H9 (cell line): Measurements from ENCODE around the gene BLVRB. TPM values are rescaled to one million over a fixed set of nuclear protein-coding genes. Genes with fewer than 3 reads are reported as not detected.

Experiments
- DNase-seq: peaks from one replicate; pipeline ENCODE4 v3.0.0-alpha.2; 2017
- H2AFZ ChIP-seq: one replicate; pipeline ENCODE4 v1.6.1; 2013; ENCODE audit warnings: mild to moderate bottlenecking, low read length, control low read depth, moderate library complexity
- H2AK5ac ChIP-seq: 2 replicates; pipeline ENCODE4 v1.6.1; 2013; ENCODE audit warnings: low read length, control low read depth, mixed read lengths; ENCODE audit not compliant: insufficient read length
- H2BK120ac ChIP-seq: one replicate; pipeline ENCODE4 v1.6.1; 2013; ENCODE audit warnings: low read depth, mild to moderate bottlenecking, low read length, control low read depth, inconsistent platforms; ENCODE audit not compliant: poor library complexity, severe bottlenecking
- H2BK12ac ChIP-seq: 2 replicates; pipeline ENCODE4 v1.6.1; 2013; ENCODE audit warnings: low read length, control low read depth, mixed read lengths, low read depth; ENCODE audit not compliant: insufficient read length
- H2BK15ac ChIP-seq: 2 replicates; pipeline ENCODE4 v1.6.1; 2013; ENCODE audit warnings: low read depth, low read length, control low read depth
- H2BK20ac ChIP-seq: one replicate; pipeline ENCODE4 v1.6.1; 2013; ENCODE audit warnings: low read depth, mild to moderate bottlenecking, low read length, control low read depth, inconsistent platforms; ENCODE audit not compliant: poor library complexity, severe bottlenecking
- H2BK5ac ChIP-seq: 2 replicates; pipeline ENCODE4 v1.6.1; 2013; ENCODE audit warnings: low read length, control low read depth, mixed read lengths; ENCODE audit not compliant: insufficient read length
- H3K14ac ChIP-seq: 2 replicates; pipeline ENCODE4 v1.6.1; 2013; ENCODE audit warnings: low read length, control low read depth; ENCODE audit not compliant: insufficient read depth
- H3K18ac ChIP-seq: 2 replicates; pipeline ENCODE4 v1.6.1; 2013; ENCODE audit warnings: low read depth, mild to moderate bottlenecking, mixed read lengths, low read length, control low read depth; ENCODE audit not compliant: insufficient read length
- H3K23ac ChIP-seq: 2 replicates; pipeline ENCODE4 v1.6.1; 2013; ENCODE audit warnings: low read length, control low read depth, mixed read lengths, low read depth; ENCODE audit not compliant: insufficient read length
- H3K23me2 ChIP-seq: 2 replicates; pipeline ENCODE4 v1.6.1; 2013; ENCODE audit warnings: low read depth, mild to moderate bottlenecking, mixed read lengths, low read length, control low read depth; ENCODE audit not compliant: insufficient read length, poor library complexity, severe bottlenecking
- H3K27ac ChIP-seq: 2 replicates; pipeline ENCODE4 v1.5.1; 2013; ENCODE audit warnings: low read length, control low read depth, mixed read lengths, low read depth; ENCODE audit not compliant: insufficient read length
- H3K27me3 ChIP-seq: 2 replicates; pipeline ENCODE4 v1.6.1; 2013; ENCODE audit warnings: low read length, control low read depth, inconsistent platforms; ENCODE audit not compliant: insufficient read depth
- H3K4ac ChIP-seq: 2 replicates; pipeline ENCODE4 v1.6.1; 2013; ENCODE audit warnings: low read depth, mild to moderate bottlenecking, control low read depth, inconsistent platforms, low read length, moderate library complexity
- H3K4me1 ChIP-seq: 2 replicates; pipeline ENCODE4 v1.6.1; 2013; ENCODE audit warnings: low read length, control low read depth, inconsistent platforms; ENCODE audit not compliant: insufficient read depth
- H3K4me2 ChIP-seq: 2 replicates; pipeline ENCODE4 v1.6.1; 2013; ENCODE audit warnings: low read length, control low read depth, mixed read lengths; ENCODE audit not compliant: insufficient read length, insufficient read depth
- H3K56ac ChIP-seq: 2 replicates; pipeline ENCODE4 v1.6.1; 2013; ENCODE audit warnings: low read depth, mild to moderate bottlenecking, mixed read lengths, low read length, control low read depth; ENCODE audit not compliant: insufficient read length
- H3K79me1 ChIP-seq: 2 replicates; pipeline ENCODE4 v1.6.1; 2013; ENCODE audit warnings: low read depth, mild to moderate bottlenecking, moderate library complexity, low read length, control low read depth, inconsistent platforms; ENCODE audit not compliant: insufficient read depth, poor library complexity, severe bottlenecking
- H3K79me2 ChIP-seq: 2 replicates; pipeline ENCODE4 v1.6.1; 2013; ENCODE audit warnings: low read length, control low read depth, inconsistent platforms; ENCODE audit not compliant: insufficient read depth
- H3K9ac ChIP-seq: 2 replicates; pipeline ENCODE4 v1.6.1; 2013; ENCODE audit warnings: low read length, control low read depth, mixed read lengths; ENCODE audit not compliant: insufficient read length; ENCODE audit errors: extremely low read depth
- H3K9me3 ChIP-seq: one replicate; pipeline ENCODE4 v1.6.1; 2013; ENCODE audit warnings: low read depth, low read length, inconsistent platforms; ENCODE audit not compliant: control insufficient read depth
- H3T11ph ChIP-seq: one replicate; pipeline ENCODE4 v1.6.1; 2013; ENCODE audit warnings: mild to moderate bottlenecking, low read length, control low read depth, inconsistent platforms
- H4K20me1 ChIP-seq: one replicate; pipeline ENCODE4 v1.6.1; 2013; ENCODE audit not compliant: control insufficient read depth, insufficient read length, insufficient read depth
- H4K5ac ChIP-seq: 2 replicates; pipeline ENCODE4 v1.6.1; 2013; ENCODE audit warnings: low read depth, mild to moderate bottlenecking, mixed read lengths, low read length, control low read depth; ENCODE audit not compliant: insufficient read length
- H4K8ac ChIP-seq: replicated peaks from 2 replicates; pipeline ENCODE4 v1.6.1; 2013; ENCODE audit warnings: low read length, control low read depth, mixed read lengths, low read depth; ENCODE audit not compliant: insufficient read length
- H4K91ac ChIP-seq: 2 replicates; pipeline ENCODE4 v1.6.1; 2013; ENCODE audit warnings: low read depth, mild to moderate bottlenecking, moderate library complexity, mixed read lengths, low read length, control low read depth; ENCODE audit not compliant: insufficient read length
- H3K27ac Mint-ChIP-seq, 3 experiments: 2 replicates in 2 of 3; 3 replicates in 1 of 3; pipeline ENCODE4 v1.8.0; 2020 to 2021; ENCODE audit warnings: mixed read lengths in 3 of 3, mild to moderate bottlenecking in 1 of 3, moderate library complexity in 1 of 3
- H3K27me3 Mint-ChIP-seq: 2 replicates; pipeline ENCODE4 v1.8.0; 2021; ENCODE audit warnings: low read depth, mild to moderate bottlenecking, moderate library complexity, mixed read lengths
- H3K36me3 Mint-ChIP-seq, 3 experiments: 2 replicates in 2 of 3; 3 replicates in 1 of 3; pipeline ENCODE4 v1.8.0; 2020 to 2021; ENCODE audit warnings: low read depth in 3 of 3, mixed read lengths in 3 of 3; ENCODE audit not compliant: insufficient read depth in 1 of 3
- H3K4me1 Mint-ChIP-seq, 2 experiments: 2 replicates each; pipeline ENCODE4 v1.8.0; 2020; ENCODE audit warnings: mixed read lengths in 2 of 2
- H3K4me3 Mint-ChIP-seq, 2 experiments: 2 replicates in 1 of 2; 3 replicates in 1 of 2; pipeline ENCODE4 v1.8.0; 2020 to 2021; ENCODE audit warnings: mild to moderate bottlenecking in 2 of 2, mixed read lengths in 2 of 2, moderate library complexity in 1 of 2
- H3K9me3 Mint-ChIP-seq, 2 experiments: 2 replicates in 1 of 2; 3 replicates in 1 of 2; pipeline ENCODE4 v1.8.0; 2020; ENCODE audit warnings: mild to moderate bottlenecking in 2 of 2, mixed read lengths in 2 of 2, moderate library complexity in 1 of 2
- CTCF ChIP-seq: fragments of 200-600 bp; sonication (generic); conservative IDR thresholded peaks from 3 replicates; pipeline ENCODE4 v1.8.0; 2021; ENCODE audit warnings: antibody characterized with exemption, mild to moderate bottlenecking
- WGBS: extraction: QIAGEN DNeasy Blood & Tissue Kit; methylation state at CpG from one replicate; pipeline ENCODE4 v1.1.7; 2013; ENCODE audit warnings: missing lambda C conversion rate, low lambda C conversion rate, mixed read lengths; ENCODE audit not compliant: insufficient read length; ENCODE audit errors: extremely low coverage; 5-methylcytosine and 5-hydroxymethylcytosine counted together
- total RNA-seq: library from RNA; stranded (reverse); gene quantifications from 2 replicates; pipeline ENCODE4 v1.2.1, GENCODE V29; 2021

BLVRB gene
- total RNA-seq, 1 experiment from 2014 or later = 27.9 TPM

- peak overlapping the region; percentile 68 to 80 for H3K4me3 Mint-ChIP-seq
These were observed 44.5 kb downstream of the BLVRB start for GRCh38 chr19:40420766-40421765.

More at GRCh38 chr19:40420766-40421765, 44.5 kb downstream of the BLVRB start:
- Histone ChIP-seq H4K91ac (no peak overlapping the region), H3K79me1 (no peaks in the 10 kb centered on the region), H3K79me2 (no peaks in the 10 kb centered on the region), H2BK5ac (no peak overlapping the region), H3K23ac (no peak overlapping the region), H3K9me3 (no peaks in the 10 kb centered on the region), H2AFZ (no peak overlapping the region), H3K27me3 (no peaks in the 10 kb centered on the region), H2AK5ac (no peak overlapping the region), H3K23me2 (peaks cover 11% of the 10 kb centered on the region), H3K56ac (no peak overlapping the region), H4K5ac (no peak overlapping the region), H3K9ac (no peak overlapping the region), H2BK15ac (no peak overlapping the region), H3T11ph (no peak overlapping the region), H3K18ac (peak overlapping the region; percentile 59), H3K27ac (no peak overlapping the region), H3K4ac (no peak overlapping the region), H3K14ac (peak overlapping the region; percentile 33), H2BK120ac (no peak overlapping the region), H3K4me2 (peak overlapping the region; percentile 55), H2BK12ac (no peak overlapping the region), H3K4me1 (no peaks in the 10 kb centered on the region; the same call in 1 of the 2 replicates), H4K8ac (no peak overlapping the region), H2BK20ac (no peak overlapping the region), H4K20me1 (no peaks in the 10 kb centered on the region)
- Mint-ChIP-seq H3K9me3 (peaks cover 0 to 3% of the 10 kb centered on the region in 2 experiments; a peak in 1 of 5 replicates), H3K4me1 (peaks cover 23 to 28% of the 10 kb centered on the region in 2 experiments), H3K27me3 (peaks cover 7% of the 10 kb centered on the region), H3K36me3 (peaks cover 0 to 5% (median 4%) of the 10 kb centered on the region in 3 experiments; a peak in 3 of 7 replicates), H3K27ac (peak overlapping the region; percentile 95 to 99 (median 96))
- WGBS = no CpG with 5 or more reads among the region's 56 CpGs
- TF ChIP-seq CTCF = peak; percentile 98
- DNase-seq = peak; percentile 89
